HG03175 (cell line): ENCODE data around the gene STIMATE.
A peak's percentile ranks its signal among the peaks of the same experiment; 100 is the strongest.

Experiments used
- ATAC-seq: cut with Tn5 transposase; IDR thresholded peaks from one replicate; pipeline ENCODE4 v1.9.1; 2021; ENCODE audit warnings: mild to moderate bottlenecking, moderate library complexity; ENCODE audit not compliant: unreplicated experiment

STIMATE gene

GRCh38 chr3:52843108-52843865 lies 54.1 kb downstream of the STIMATE start:
- no peak for ATAC-seq

DNA sequence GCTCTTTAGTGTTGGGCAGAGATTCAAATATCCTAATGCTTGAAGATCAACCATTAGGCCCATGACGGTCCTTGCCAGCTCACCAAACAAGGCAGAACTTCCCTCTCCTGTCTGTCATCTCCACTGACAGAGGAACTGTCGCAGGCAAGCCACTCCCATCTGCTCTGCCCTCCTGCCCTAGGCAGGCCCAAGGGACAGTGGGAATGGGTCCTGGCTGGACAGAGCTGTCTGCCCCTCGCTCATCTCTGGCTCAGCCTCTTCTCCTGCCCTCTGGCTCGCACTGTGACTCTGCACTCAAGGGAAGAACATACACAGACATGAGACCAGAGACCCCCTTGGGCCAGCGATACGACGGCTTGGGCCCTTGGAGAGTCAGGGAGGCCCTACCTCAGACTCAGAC lies 54.9 kb downstream of the STIMATE start:
- no peak for ATAC-seq

DNA sequence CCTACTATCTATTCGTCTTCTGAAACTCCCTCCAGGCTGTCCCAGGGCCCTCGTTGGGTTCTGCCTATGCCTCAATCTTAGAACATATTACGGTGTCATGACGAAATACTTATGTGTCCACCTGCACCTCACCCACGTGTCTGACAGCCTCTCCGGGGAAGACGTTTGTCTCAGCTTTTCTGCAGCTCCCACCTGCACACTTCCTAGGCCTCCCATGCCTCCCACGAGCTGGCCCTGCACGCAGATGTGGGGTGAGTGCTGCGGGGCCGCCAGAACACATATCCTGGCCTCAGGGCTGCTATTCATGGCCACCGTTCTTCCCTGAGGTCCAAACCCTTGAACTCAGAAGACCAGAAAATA lies 55.4 kb downstream of the STIMATE start:
- no peak for ATAC-seq

DNA sequence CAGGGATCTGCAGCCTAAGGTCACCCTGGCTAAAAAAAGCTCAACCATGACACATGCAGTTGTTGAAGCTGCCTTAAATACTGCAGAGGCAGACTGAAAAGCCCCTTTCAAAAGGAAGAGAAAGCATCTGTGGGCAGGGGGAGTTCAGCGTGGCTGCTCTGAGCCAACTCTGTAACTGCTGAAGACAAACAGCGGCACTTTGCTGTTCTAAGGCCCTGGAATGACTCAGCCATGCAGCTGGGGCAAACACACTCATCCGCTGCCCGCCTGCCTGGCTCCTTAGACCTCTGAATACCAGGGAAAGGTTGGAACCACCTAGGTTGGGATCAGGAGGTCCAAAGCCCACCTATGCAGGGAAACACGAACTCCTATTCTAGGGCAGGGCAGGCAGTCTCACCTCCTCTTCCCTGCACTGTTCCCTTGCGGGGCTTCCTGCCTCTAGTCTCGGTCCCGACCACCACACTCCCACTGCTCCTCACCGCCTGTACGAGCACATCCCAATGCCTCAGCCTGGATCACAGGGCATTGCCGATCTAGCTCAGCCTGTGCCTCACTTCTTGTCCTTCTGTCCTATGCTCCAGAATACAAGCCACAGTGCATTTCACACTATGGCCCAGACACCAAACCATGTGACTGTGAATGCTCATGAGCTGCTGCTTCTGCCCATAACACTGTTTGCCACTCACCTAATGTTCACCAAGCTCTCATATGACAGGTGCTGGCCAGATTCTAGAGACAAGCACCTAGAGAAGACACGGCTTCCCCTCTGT lies 56.0 kb downstream of the STIMATE start:
- no peak for ATAC-seq

- ATAC-seq, result no peak
These were observed 57.3 kb downstream of the STIMATE start for GRCh38 chr3:52839892-52840545.

DNA sequence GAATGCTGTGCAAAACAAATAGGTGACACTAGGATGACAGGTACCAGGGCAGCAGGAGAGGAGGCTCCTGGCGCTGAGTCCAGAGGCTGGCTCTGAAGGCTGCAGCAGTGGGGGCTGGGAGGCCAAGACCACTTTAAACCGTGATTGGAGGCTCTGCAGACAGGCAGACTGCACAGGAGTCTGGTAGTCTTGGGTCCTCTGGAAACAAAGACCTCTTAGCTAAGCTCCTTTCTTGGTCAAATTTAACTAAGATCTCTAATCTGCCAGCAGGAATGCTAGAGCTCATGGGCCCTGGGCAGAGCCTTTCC lies 58.1 kb downstream of the STIMATE start:
- no peak for ATAC-seq

DNA sequence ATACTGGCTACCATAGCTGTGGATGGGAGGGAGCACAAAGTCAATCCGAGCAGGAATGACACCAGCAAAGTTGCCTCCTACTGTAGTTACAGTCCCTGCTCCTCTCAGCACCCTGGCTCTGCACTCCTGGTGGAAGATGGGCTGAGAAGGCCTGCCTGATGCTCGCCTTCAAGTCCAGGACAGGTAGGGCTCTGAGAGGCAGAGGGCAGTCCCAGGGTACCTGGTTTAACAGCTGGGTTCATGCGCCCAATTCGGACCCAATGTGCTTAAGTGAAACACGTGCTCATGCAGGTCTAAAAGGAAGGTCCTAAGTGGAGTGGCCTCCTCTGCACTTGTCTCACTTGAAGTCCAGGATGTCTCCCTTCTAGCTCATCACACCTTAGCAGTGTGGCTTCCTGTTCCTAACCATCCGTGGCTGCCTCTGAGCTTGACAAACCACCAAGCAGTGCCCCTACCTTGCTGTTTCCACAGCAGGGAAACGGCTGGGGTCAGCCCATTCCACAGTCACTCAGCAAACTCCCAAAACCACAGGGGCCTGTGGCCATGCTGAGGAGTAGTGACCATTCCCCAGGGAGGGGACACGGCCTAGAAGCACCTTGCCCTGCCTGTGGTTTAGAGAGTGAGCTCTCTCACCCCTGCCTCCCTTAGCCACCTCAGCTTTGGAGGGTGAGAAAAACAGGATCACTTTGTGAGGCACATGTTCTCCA lies 58.6 kb downstream of the STIMATE start:
- peak; percentile 75 for ATAC-seq

DNA sequence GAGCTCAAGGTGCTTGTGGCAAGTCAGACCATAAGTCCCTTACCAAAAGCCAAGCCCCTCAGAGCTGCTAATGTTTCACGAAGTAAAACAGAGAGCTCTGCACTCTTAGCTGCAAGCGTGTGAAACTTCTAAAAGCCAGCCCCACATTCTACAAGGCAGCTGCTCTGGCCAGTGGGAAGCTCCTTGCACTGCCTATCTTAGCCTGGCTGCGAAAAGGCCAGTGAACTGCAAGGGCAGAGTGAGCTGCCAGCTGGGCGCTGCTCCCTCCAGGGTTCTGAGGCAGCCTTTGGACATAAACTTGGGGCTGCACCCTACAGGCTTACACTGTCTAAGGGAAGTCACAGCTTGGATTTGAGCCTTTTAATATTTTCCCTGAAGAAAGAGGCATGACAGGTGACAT lies 60.4 kb downstream of the STIMATE start:
- no peak for ATAC-seq

DNA sequence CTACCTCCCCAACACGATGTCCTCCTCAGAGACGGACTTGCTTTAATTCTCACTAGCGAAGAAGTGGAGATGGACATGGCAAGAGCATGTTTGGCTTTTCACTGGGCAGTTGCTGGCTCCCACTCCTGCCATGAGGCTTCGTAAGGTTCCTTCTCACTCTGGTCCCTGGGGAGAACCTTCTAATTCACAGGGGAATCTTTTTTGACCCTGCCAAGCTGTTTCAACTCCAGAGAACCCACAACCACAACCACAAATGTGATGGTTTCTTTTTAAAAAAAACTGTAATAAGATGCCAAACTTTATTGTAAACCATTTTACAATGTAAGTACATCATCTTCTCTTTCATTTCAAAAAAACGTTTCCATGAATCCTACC lies 60.9 kb downstream of the STIMATE start:
- ATAC-seq, result no peak

DNA sequence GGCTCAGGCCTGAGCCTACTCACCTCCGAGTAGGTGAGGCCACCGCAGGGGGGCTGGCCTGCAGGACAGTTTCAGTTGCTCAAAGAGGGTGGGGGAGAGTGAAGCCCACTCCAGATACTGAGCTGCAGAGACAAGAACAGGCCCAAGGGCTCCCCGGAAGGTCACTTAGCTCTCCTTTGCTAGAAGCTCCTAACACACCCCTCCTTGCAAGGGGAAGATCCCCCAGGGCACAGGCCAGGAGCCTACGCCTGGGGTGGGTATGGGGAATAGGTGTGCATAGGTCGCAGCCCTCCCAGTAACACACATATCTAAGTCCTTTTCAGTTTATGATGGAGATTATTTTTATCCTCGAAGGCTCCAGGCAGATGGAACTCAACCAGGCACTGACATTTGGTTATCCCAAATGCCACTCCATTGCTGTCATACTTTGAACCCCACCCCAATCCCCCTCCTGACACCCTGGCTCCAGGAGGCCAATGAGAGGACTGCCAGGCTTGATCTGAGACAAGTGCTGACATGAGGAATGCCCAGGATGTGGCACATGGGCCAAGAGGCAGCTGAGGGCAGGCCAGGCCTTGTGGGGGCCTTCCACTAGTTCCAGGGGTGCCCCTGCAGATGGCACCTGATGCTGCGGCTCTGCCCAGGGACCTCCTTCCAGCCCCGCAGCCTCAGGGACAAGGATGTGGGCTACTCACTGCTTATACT lies 61.4 kb downstream of the STIMATE start:
- ATAC-seq, result no peak

DNA sequence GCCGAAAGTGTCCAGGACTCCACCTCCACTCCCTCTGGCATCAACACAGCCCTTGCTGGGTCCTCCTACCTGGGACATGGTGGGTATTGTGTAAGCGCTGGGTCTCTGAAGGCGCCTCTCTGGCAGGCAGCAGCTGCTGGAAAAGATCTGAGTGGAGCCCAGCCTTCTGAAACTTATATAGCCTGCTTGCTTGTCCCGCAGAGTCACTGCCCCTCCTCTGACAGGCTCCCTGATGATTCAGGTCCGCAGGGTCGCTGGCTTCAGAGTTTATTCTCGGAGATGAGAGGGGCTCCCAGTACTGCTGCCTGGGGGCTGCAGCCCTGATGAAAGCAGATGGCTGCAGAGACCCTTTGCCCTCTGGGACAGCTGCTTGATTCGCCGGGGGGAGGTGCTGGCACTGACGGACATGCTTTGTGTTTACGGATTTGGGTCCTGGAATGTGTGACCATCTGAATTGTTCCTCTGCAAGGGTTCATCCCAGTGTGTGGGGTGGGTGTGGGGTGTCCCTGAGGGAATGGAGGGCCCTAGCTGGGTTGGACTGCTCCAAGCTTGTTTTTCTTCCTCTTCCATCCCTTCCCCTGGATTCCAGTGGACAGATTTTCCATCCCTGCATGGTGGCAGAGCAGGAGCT lies 62.4 kb downstream of the STIMATE start, which contains the start of gene MUSTN1:
Gene MUSTN1, minus strand, starts transcription at position 149 of the 631 bp plus-strand sequence. Its CDS starts 71 bp downstream, at position 78.
- no peak for ATAC-seq

DNA sequence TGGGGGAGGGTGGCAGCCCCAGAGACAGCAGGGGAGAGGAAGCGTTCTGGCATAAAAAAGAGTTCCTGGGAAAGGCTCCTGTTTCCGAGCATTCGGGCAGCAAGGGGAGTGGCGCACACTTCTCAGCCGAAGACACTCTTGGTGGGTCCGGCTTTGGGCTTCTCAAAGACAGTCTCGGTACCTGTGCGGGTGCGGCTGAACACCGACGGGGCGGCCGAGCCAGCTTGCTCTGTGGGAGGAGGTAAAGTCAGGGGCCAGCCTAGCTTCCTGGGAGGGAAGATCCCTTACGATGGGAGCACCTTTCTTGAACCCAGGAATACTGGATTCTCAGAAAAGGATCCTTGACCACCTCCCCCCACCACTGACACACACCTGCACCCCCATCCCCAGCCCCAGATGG lies 64.1 kb downstream of the STIMATE start:
- no peak for ATAC-seq

- ATAC-seq, result no peak
These were observed 65.6 kb downstream of the STIMATE start for GRCh38 chr3:52831500-52832301.

DNA sequence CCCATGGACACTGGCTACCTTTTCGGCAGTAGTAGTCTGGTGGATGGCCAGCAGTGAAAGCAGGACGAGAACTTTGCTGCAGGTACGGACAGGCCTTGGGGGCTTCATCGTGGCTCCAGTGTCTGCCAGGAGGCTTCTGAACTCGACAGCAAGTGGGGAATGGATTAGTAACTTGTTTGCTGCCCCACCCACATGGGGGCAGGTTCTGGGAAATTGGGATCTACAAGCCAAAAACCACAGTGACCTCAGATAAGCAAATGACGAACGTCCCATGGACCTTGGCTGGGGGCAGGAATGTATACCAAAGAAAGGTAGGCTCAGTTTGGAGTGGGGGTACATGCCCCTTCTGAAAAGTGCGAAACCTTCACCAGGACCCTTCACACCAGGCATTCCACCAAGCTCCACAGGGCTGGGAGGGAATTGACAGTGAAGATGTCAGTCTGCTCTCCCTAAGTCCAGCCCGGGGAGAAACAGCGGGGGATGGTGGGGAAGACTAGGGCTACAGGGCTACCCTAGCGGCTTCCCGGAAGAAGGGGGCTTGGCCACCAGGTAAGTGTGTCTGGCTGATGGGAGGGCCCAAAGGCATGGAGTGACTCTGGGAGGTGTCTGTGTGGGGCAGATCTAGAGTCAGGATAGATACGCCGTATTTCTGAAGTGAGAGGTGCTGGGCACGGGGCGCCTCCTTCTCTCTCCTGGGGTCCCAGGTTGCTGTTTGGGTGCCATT lies 66.7 kb downstream of the STIMATE start, which contains the start of gene ITIH4:
Gene ITIH4, minus strand, starts transcription at position 138 of the 724 bp plus-strand sequence. Its CDS starts 30 bp downstream, at position 108.
- ATAC-seq, result no peak

DNA sequence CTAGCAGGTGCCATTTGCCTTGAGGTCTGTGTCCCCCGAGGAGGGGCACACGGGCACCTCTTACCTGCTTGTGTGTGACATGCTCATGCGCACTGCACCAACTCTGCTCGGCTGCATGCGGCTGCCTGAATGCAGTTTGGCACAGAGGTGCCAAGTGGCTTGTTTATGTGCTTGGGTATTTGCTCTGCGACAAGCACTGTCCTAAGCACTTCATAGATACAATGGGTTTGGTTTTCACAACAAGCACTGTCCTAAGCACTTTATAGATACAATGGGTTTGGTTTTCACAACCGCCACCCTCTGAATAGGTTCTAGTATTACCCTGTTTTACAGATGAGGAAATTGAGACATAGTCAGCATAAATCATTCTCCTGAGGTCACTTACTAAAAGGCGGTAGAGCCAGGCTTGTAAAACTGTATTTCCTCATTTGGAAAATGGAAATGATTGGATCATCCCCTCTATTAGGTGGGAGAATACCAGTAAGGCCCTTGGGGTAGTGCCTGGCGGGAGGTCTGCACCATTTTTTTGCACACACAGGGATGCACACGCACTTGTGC lies 67.4 kb downstream of the STIMATE start:
- no peak for ATAC-seq

- ATAC-seq, result no peak
These were observed 67.9 kb downstream of the STIMATE start for GRCh38 chr3:52829482-52829881.

DNA sequence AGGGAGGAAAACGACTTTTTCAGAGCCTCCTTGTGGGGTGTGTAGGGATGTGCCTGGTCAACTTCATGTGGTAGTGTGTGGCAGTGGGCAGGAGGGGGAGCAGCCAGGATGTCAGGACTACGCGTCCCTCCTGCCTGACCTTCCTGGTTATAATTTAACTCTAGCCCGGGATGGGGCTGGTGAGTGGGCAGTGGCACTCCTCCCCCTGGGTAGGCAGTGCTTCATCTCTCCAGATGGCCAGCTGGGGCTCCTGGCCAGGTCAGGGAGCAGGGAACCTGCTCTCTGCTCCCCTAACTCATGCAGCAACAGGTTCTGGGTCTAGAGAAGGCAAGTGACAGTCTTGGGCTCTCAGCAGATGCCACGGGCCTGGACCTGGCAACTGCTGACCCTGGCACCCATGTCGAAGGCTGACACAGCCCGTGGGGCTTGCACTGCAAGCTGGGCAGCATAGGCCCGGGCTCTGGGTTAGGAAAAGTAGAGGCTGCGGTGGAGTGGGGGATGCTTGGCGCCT lies 69.4 kb downstream of the STIMATE start:
- no peak for ATAC-seq

DNA sequence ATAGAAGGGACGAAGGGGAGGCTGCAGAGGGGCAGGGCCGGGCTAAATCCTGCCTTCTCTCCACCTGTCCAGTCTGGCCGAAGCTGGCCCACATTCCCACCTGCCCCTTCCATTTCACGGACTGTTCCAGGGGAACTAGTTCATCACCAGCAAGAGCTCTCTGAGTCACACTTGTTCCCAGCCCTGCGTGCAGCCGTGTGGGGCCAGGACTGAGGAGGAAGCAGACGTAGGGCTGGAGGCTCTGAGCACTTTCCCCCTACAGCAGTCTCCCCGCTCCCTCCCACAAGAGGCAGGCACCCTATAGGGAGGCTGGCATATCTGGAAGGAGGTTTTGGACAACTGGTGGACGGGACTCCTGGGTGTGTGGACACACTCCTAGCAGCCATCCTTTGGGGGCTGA lies 69.9 kb downstream of the STIMATE start:
- ATAC-seq, result no peak
